Mucosa of descending colon (tissue), 3 donors: Measurements from ENCODE around the gene TMC5. TPM values are rescaled to one million over a fixed set of nuclear protein-coding genes. Genes with fewer than 3 reads are reported as not detected.

Experiments
- ATAC-seq: fragments of 200-7000 bp; cut with Tn5 transposase; one replicate; pipeline ENCODE4 v1.9.1; 2020; ENCODE audit warnings: mild to moderate bottlenecking, moderate library complexity
- DNase-seq, 3 donors: peaks; one replicate each; pipeline ENCODE4 v3.0.0-alpha.2; 2020
- H3K36me3 ChIP-seq: fragments of 200-600 bp; one replicate; pipeline ENCODE4 v1.8.0; 2021; ENCODE audit warnings: low read depth, mild to moderate bottlenecking
- H3K4me1 ChIP-seq: fragments of 200-600 bp; one replicate; pipeline ENCODE4 v1.8.0; 2021; ENCODE audit warnings: low read depth, mild to moderate bottlenecking
- H3K4me3 ChIP-seq: fragments of 200-600 bp; one replicate; pipeline ENCODE4 v1.8.0; 2021; ENCODE audit warnings: mild to moderate bottlenecking
- H3K9me3 ChIP-seq: fragments of 200-600 bp; one replicate; pipeline ENCODE4 v1.8.0; 2021; ENCODE audit warnings: mild to moderate bottlenecking
- intact Hi-C, 2 donors: fragments of 100-400 bp; cut with DNase I in 1 of 2; cut with micrococcal nuclease in 1 of 2; formaldehyde crosslinking; loops; one replicate each; pipeline versions ENCODE4 v1.11.0 to v1.11.1; 2022; cut with DNase I, micrococcal nuclease
- total RNA-seq, 3 donors: library from RNA; stranded (reverse); fragmentation: NEBNext Ultra II Directional in 2 of 3; extraction: Animal tissue kit (Norgen Biotek cat#: 25700) in 2 of 3; gene quantifications; one replicate each; pipeline versions ENCODE4 v1.2.1 to v1.2.4, GENCODE V29; 2021 to 2023
- TF ChIP-seq, protein P1 (sequence below): fragments of 200-600 bp; IDR thresholded peaks from one replicate; pipeline ENCODE4 v1.8.0; 2022; ENCODE audit warnings: antibody characterized with exemption, mild to moderate bottlenecking
- donor health status: DM: no; HTN: no; CAD: no; lungs with moderate emphysema.
- donor health status: DM: no; HTN: no; CAD: no.
- donor health status: DM: no; HTN: yes; CAD: no.

TMC5 gene
- total RNA-seq, 3 donors from 2014 or later = 73.4 to 147 (median 122) TPM

DNA sequence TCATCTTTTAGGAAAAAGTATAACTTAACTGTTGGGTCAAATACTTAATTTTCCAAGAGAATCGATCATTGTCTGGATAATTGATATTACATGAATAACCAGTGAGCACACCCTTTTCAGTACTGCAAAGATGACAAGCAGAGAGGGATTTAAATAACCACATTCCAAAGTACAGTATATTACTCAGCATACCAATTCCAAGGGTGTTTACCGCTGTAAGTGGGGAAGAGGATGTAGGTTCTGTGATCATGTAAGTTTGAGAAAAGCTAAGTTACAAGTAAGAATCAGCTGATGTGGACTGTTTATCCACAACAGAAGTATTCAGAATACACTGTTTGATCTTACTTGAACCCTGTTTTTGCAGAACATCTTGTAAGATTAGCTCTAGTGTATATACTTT is 98.1 kb downstream of the TMC5 start:
- H3K4me1 ChIP-seq = peaks cover 56% of the 10 kb centered on the region
- H3K36me3 ChIP-seq = peaks cover 4% of the 10 kb centered on the region
- intact Hi-C loops = loop anchor here in 1 of 2 donors (10.0 kb wide), 1 partner anchor 121 kb away; no protein-coding TSS in a partner anchor
- H3K4me3 ChIP-seq = no peak overlapping the region
- TF ChIP-seq, protein P1, sequence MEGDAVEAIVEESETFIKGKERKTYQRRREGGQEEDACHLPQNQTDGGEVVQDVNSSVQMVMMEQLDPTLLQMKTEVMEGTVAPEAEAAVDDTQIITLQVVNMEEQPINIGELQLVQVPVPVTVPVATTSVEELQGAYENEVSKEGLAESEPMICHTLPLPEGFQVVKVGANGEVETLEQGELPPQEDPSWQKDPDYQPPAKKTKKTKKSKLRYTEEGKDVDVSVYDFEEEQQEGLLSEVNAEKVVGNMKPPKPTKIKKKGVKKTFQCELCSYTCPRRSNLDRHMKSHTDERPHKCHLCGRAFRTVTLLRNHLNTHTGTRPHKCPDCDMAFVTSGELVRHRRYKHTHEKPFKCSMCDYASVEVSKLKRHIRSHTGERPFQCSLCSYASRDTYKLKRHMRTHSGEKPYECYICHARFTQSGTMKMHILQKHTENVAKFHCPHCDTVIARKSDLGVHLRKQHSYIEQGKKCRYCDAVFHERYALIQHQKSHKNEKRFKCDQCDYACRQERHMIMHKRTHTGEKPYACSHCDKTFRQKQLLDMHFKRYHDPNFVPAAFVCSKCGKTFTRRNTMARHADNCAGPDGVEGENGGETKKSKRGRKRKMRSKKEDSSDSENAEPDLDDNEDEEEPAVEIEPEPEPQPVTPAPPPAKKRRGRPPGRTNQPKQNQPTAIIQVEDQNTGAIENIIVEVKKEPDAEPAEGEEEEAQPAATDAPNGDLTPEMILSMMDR = no peak
- no peak for DNase-seq
- no peaks in the 10 kb centered on the region for H3K9me3 ChIP-seq
- ATAC-seq = peak; percentile 70

DNA sequence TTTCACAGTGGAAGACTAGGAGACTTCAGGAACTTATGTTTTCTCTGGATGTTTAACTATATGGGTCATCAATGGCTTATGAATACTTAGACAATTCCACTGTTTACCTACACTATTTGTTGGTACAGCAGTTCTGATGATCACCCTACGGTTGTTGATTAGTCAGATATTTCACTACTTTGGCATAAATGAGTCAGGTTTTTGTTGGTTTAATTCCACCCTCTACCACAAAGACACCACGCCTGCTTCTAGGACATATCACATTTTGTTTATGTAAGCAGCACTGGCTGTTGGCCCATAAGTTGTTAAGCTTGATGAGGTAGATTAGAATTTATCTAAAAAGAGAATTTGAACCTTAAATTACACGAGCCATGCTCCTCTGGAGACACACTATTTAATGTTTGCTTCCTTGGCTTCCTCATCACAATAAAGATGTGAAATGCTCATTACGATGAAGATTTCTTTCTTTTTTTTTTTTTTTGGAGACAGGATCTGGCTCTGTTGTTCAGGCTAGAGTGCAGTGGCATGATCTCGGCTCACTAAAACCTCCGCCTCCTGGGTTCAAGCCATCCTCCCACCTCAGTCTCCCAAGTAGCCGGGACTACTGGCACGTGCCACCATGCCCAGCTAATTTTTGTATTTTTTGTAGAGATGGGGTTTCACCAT is 99.9 kb downstream of the TMC5 start:
- TF ChIP-seq, protein P1 = no peak
- DNase-seq = no peak
- Histone ChIP-seq H3K36me3 (peaks cover 4% of the 10 kb centered on the region), H3K4me1 (peaks cover 56% of the 10 kb centered on the region), H3K9me3 (no peaks in the 10 kb centered on the region), H3K4me3 (no peak overlapping the region)
- intact Hi-C loops = loop anchor here in 1 of 2 donors (10.0 kb wide), 1 partner anchor 123 kb away; no protein-coding TSS in a partner anchor
- no peak for ATAC-seq

DNA sequence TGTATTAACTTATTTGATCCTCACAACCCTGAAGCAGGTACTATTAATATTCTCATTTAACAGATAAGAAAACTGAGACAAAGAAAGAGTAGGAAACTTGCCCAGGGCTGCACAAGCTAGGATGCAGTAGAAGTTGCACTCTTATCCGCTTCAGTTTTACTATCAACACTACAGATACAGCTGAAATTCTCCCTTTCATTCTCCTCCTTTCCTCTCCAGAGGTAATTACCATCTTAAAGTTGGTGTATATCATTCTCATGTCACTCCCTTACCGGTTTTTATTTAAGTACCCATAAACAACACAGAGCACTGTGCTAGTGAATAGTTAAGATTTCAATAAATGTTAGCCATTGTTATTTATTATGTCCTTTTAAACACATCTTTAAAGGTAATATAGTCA is 100.7 kb downstream of the TMC5 start:
- ATAC-seq = no peak
- Histone ChIP-seq H3K36me3 (peaks cover 4% of the 10 kb centered on the region), H3K4me3 (no peak overlapping the region), H3K9me3 (no peaks in the 10 kb centered on the region), H3K4me1 (peaks cover 52% of the 10 kb centered on the region)
- intact Hi-C loops = loop anchor here in 1 of 2 donors (10.0 kb wide), 1 partner anchor 124 kb away; no protein-coding TSS in a partner anchor
- TF ChIP-seq, protein P1 = no peak
- DNase-seq = no peak

DNA sequence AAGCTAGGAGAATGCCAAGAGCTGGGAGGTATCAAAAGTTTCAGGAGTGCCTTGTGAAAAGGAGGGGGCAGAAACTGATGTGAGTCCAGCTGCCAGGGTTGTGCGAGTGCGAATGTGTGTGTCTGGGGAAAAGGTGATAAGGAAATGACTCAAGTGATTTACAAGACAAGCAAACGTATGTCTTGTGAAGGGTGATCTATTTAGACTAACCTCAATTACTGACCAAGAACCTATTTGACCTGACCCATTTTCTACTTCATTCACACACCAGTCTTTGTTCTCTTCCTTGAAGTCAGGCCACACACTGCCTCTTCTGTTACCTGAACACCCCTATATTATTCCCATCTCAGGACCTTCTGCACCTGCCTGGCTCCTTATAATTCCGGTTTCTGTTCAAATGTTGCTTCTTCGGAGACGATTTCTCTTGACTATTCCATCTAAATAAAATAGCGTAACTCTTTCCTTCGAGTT is 103.2 kb downstream of the TMC5 start:
- Histone ChIP-seq H3K9me3 (no peaks in the 10 kb centered on the region), H3K4me3 (peak overlapping the region; percentile 79), H3K36me3 (peaks cover 1% of the 10 kb centered on the region), H3K4me1 (peaks cover 40% of the 10 kb centered on the region)
- intact Hi-C loops = no loop called here
- peak; percentile 58 for ATAC-seq
- DNase-seq = peak; percentile 63 to 76 (median 68)
- TF ChIP-seq, protein P1 = no peak

DNA sequence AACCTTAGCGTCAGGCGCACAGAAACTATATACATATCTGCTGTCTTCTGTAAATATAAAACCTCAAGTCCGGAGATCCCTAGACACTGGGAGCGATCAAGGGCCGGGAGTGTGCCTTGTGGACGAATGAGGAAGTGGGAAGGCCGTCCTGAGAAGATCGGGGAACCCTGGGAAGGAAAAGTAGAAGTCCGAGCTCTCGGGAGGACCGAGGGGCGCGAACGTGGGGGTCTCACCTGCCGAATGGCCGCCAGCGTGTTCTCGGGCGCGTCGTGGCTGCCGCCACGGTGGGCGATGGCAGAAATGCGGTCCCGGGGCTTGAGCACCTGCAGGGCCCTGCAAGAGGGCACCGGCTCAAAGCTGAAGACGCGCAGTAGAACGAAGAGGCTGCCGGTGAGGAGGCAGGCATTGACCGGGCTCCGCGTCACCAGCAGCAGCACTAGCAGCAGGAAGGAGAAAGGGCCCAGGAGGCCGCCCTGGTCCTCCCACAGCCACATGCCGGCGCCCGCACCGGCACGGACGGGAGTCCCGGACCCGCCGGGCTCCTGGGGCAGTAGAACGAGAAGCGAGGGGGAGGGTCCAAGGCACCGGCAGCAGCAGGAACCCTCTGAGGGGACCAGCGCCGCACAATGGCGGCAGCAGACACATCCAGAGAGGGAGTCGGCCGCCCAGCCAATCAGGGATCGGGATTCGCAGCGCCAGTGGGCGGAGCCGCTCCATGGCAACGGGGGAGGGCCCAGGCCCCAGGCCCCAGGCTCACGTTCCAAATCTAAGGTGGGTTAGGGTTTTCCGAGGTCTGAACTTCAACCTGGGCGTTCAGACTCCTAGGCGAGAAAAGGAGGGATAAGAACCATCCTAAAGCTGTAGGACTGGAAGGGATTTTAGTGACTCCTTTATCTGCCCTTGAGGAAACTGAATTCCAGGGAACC is 104.1 kb downstream of the TMC5 start, which contains the start of gene GDE1:
TSS of gene GDE1 (minus strand) at position 628 of the 926 bp plus-strand sequence. CDS start at position 494, 134 bp downstream.
- TF ChIP-seq, protein P1 = no peak
- no peaks in the 10 kb centered on the region for H3K36me3 ChIP-seq
- no peaks in the 10 kb centered on the region for H3K9me3 ChIP-seq
- ATAC-seq (peak; percentile 84), DNase-seq (peak; percentile 97 to 98 (median 97))
- H3K4me3 ChIP-seq = peak within 1 kb of the TSS; percentile 79
- peaks cover 32% of the 10 kb centered on the region for H3K4me1 ChIP-seq
- intact Hi-C loops = no loop called here
